ENCODE measurements around the gene DBH. TPM values are rescaled to one million over a fixed set of nuclear protein-coding genes. Genes with fewer than 3 reads are reported as not detected.

The DBH gene
- total and polyA plus RNA-seq, 5 donors, result 0.05 to 0.14 (median 0.09) TPM; not detected in 2

GRCh38 chr9:133686642-133687575 is 50.7 kb downstream of the DBH start:
- Histone ChIP-seq H3K9me3 (ENCODE audit: control insufficient read depth, low read length) (no peaks in the 10 kb centered on the region), H3K4me3 (ENCODE audit: low read length) (no peak overlapping the region), H3K4me1 (ENCODE audit: control insufficient read depth, insufficient read depth, low read length) (peaks cover 2% of the 10 kb centered on the region), H3K27me3 (ENCODE audit: control insufficient read depth, insufficient read depth) (no peaks in the 10 kb centered on the region), H3K27ac (ENCODE audit: low read length) (no peak overlapping the region)
- DNase-seq (peak; percentile 50 to 82 (median 78)), ATAC-seq (peak; percentile 3 to 51)
- 84% methylated on average over 24 of the region's 24 CpGs for WGBS
- intact Hi-C loops (cut with DNase I), result no loop called here

GRCh38 chr9:133687856-133688761 is 51.9 kb downstream of the DBH start:
- no peak for ATAC-seq
- H3K27me3 ChIP-seq (ENCODE audit: control insufficient read depth, insufficient read depth), result no peaks in the 10 kb centered on the region
- 93% methylated on average over 34 of the region's 34 CpGs for whole genome bisulfite sequencing
- DNase-seq, result peak; percentile 13 to 58 (median 57)
- H3K9me3 ChIP-seq (ENCODE audit: control insufficient read depth, low read length), result no peaks in the 10 kb centered on the region
- H3K4me1 ChIP-seq (ENCODE audit: control insufficient read depth, insufficient read depth, low read length), result peaks cover 2% of the 10 kb centered on the region
- no peak overlapping the region for H3K4me3 ChIP-seq (ENCODE audit: low read length)
- intact Hi-C loops (cut with DNase I), result no loop called here
- H3K27ac ChIP-seq (ENCODE audit: low read length), result no peak overlapping the region

GRCh38 chr9:133689151-133689763 is 53.1 kb downstream of the DBH start:
- Histone ChIP-seq H3K27ac (ENCODE audit: low read length) (no peak overlapping the region), H3K4me3 (ENCODE audit: low read length) (no peak overlapping the region), H3K27me3 (ENCODE audit: control insufficient read depth, insufficient read depth) (no peaks in the 10 kb centered on the region), H3K4me1 (ENCODE audit: control insufficient read depth, insufficient read depth, low read length) (no peaks in the 10 kb centered on the region), H3K9me3 (ENCODE audit: control insufficient read depth, low read length) (no peaks in the 10 kb centered on the region)
- DNase-seq, result peak in 2 of 3 donors; percentile 3 to 16
- no peak for ATAC-seq
- WGBS, result 87% methylated on average over 10 of the region's 10 CpGs
- intact Hi-C loops (cut with DNase I), result no loop called here

GRCh38 chr9:133690081-133690561 is 54.0 kb downstream of the DBH start:
- peak in 1 of 3 donors; percentile 46 for DNase-seq
- 90% methylated on average over 11 of the region's 11 CpGs for WGBS
- Histone ChIP-seq H3K4me1 (ENCODE audit: control insufficient read depth, insufficient read depth, low read length) (no peaks in the 10 kb centered on the region), H3K9me3 (ENCODE audit: control insufficient read depth, low read length) (no peaks in the 10 kb centered on the region), H3K4me3 (ENCODE audit: low read length) (no peak overlapping the region), H3K27ac (ENCODE audit: low read length) (no peak overlapping the region), H3K27me3 (ENCODE audit: control insufficient read depth, insufficient read depth) (no peaks in the 10 kb centered on the region)
- ATAC-seq, result no peak
- intact Hi-C loops (cut with DNase I), result no loop called here

- DNase-seq (peak in 2 of 3 donors; percentile 10 to 38), ATAC-seq (no peak)
- H3K4me1 ChIP-seq (ENCODE audit: control insufficient read depth, insufficient read depth, low read length), result no peaks in the 10 kb centered on the region
- H3K4me3 ChIP-seq (ENCODE audit: low read length), result no peak overlapping the region
- H3K27ac ChIP-seq (ENCODE audit: low read length), result no peak overlapping the region
- intact Hi-C loops (cut with DNase I), result no loop called here
- no peaks in the 10 kb centered on the region for H3K9me3 ChIP-seq (ENCODE audit: control insufficient read depth, low read length)
- 77% methylated on average over 4 of the region's 4 CpGs for WGBS
- no peaks in the 10 kb centered on the region for H3K27me3 ChIP-seq (ENCODE audit: control insufficient read depth, insufficient read depth)
Observed at GRCh38 chr9:133691191-133691590, 55.0 kb downstream of the DBH start.

- DNase-seq, result peak in 2 of 3 donors; percentile 17 to 20
- no peak overlapping the region for H3K27ac ChIP-seq (ENCODE audit: low read length)
- H3K4me1 ChIP-seq (ENCODE audit: control insufficient read depth, insufficient read depth, low read length), result no peaks in the 10 kb centered on the region
- intact Hi-C loops (cut with DNase I), result no loop called here
- H3K27me3 ChIP-seq (ENCODE audit: control insufficient read depth, insufficient read depth), result no peaks in the 10 kb centered on the region
- H3K4me3 ChIP-seq (ENCODE audit: low read length), result no peak overlapping the region
- WGBS, result 91% methylated on average over 19 of the region's 19 CpGs
- no peaks in the 10 kb centered on the region for H3K9me3 ChIP-seq (ENCODE audit: control insufficient read depth, low read length)
- no peak for ATAC-seq
Observed at GRCh38 chr9:133691626-133692363, 55.6 kb downstream of the DBH start.

GRCh38 chr9:133692364-133692985 is 56.3 kb downstream of the DBH start:
- 94% methylated on average over 25 of the region's 25 CpGs for WGBS
- Histone ChIP-seq H3K27ac (ENCODE audit: low read length) (no peak overlapping the region), H3K4me1 (ENCODE audit: control insufficient read depth, insufficient read depth, low read length) (no peaks in the 10 kb centered on the region), H3K9me3 (ENCODE audit: control insufficient read depth, low read length) (no peaks in the 10 kb centered on the region), H3K4me3 (ENCODE audit: low read length) (no peak overlapping the region), H3K27me3 (ENCODE audit: control insufficient read depth, insufficient read depth) (no peaks in the 10 kb centered on the region)
- peak in 2 of 3 donors; percentile 29 to 41 for DNase-seq
- intact Hi-C loops (cut with DNase I), result no loop called here
- no peak for ATAC-seq

GRCh38 chr9:133693116-133693515 is 57.0 kb downstream of the DBH start:
- no peak overlapping the region for H3K4me3 ChIP-seq (ENCODE audit: low read length)
- intact Hi-C loops (cut with DNase I), result no loop called here
- no peaks in the 10 kb centered on the region for H3K27me3 ChIP-seq (ENCODE audit: control insufficient read depth, insufficient read depth)
- ATAC-seq (no peak), DNase-seq (peak in 1 of 3 donors; percentile 18)
- WGBS, result 94% methylated on average over 10 of the region's 10 CpGs
- no peak overlapping the region for H3K27ac ChIP-seq (ENCODE audit: low read length)
- H3K4me1 ChIP-seq (ENCODE audit: control insufficient read depth, insufficient read depth, low read length), result no peaks in the 10 kb centered on the region
- no peaks in the 10 kb centered on the region for H3K9me3 ChIP-seq (ENCODE audit: control insufficient read depth, low read length)

GRCh38 chr9:133693703-133694529 is 57.8 kb downstream of the DBH start:
- H3K4me1 ChIP-seq (ENCODE audit: control insufficient read depth, insufficient read depth, low read length), result no peaks in the 10 kb centered on the region
- H3K27ac ChIP-seq (ENCODE audit: low read length), result no peak overlapping the region
- 83% methylated on average over 32 of the region's 32 CpGs for WGBS
- no peaks in the 10 kb centered on the region for H3K27me3 ChIP-seq (ENCODE audit: control insufficient read depth, insufficient read depth)
- DNase-seq, result peak in 2 of 3 donors; percentile 42 to 46
- intact Hi-C loops (cut with DNase I), result no loop called here
- H3K4me3 ChIP-seq (ENCODE audit: low read length), result no peak overlapping the region
- no peaks in the 10 kb centered on the region for H3K9me3 ChIP-seq (ENCODE audit: control insufficient read depth, low read length)
- ATAC-seq, result no peak
